Keratinocyte (primary cell): ENCODE measurements around the gene MICALL2. TPM values are rescaled to one million over a fixed set of nuclear protein-coding genes. Genes with fewer than 3 reads are reported as not detected.

Source experiments
- DNase-seq: peaks from one replicate; pipeline ENCODE4 v3.0.0-alpha.2; 2011; ENCODE audit warnings: low read depth, missing footprints, low spot score
- FAIRE-seq: peaks from 2 replicates; lab custom pipeline; 2011; peaks lifted over from hg19 to GRCh38; lab: Jason Lieb, UNC
- H2AFZ ChIP-seq: 2 replicates; pipeline ENCODE4 v1.6.0; 2012; ENCODE audit warnings: low read length, control low read depth, inconsistent platforms; ENCODE audit not compliant: control insufficient read depth
- H3K27ac ChIP-seq: 2 replicates; pipeline ENCODE4 v1.5.1; 2011; ENCODE audit warnings: low read length; ENCODE audit not compliant: control insufficient read depth, insufficient read depth
- H3K27me3 ChIP-seq: 3 replicates; pipeline ENCODE4 v1.6.0; 2011; ENCODE audit warnings: low read length; ENCODE audit not compliant: control insufficient read depth, insufficient read depth; ENCODE audit errors: extremely low read depth
- H3K36me3 ChIP-seq, 2 experiments: 2 replicates in 1 of 2; 3 replicates in 1 of 2; pipeline ENCODE4 v1.5.1; 2011; ENCODE audit warnings: low read length in 2 of 2, mild to moderate bottlenecking in 1 of 2; ENCODE audit not compliant: control insufficient read depth in 2 of 2, insufficient read depth in 2 of 2; ENCODE audit errors: extremely low read depth in 1 of 2
- H3K4me1 ChIP-seq: 3 replicates; pipeline ENCODE4 v1.5.1; 2011; ENCODE audit warnings: low read length; ENCODE audit not compliant: control insufficient read depth, insufficient read depth; ENCODE audit errors: extremely low read depth
- H3K4me2 ChIP-seq: 3 replicates; pipeline ENCODE4 v1.6.0; 2011; ENCODE audit warnings: low read depth, low read length; ENCODE audit not compliant: control insufficient read depth, insufficient read depth; ENCODE audit errors: extremely low read depth
- H3K4me3 ChIP-seq, 3 experiments: fragments of 200-600 bp in 1 of 3; sonication (generic) in 1 of 3; 2 replicates in 2 of 3; 3 replicates in 1 of 3; pipeline ENCODE4 v1.5.1; 2011 to 2016; ENCODE audit warnings: low read length in 3 of 3, mild to moderate bottlenecking in 3 of 3, control low read depth in 2 of 3, inconsistent platforms in 1 of 3, low read depth in 1 of 3, mixed read lengths in 1 of 3, mixed run types in 1 of 3, moderate library complexity in 1 of 3; ENCODE audit not compliant: control insufficient read depth in 2 of 3, insufficient read depth in 2 of 3; ENCODE audit errors: extremely low read depth in 1 of 3
- H3K79me2 ChIP-seq: 2 replicates; pipeline ENCODE4 v1.6.0; 2012; ENCODE audit warnings: low read length; ENCODE audit not compliant: control insufficient read depth, insufficient read depth
- H3K9ac ChIP-seq: 3 replicates; pipeline ENCODE4 v1.6.0; 2011; ENCODE audit warnings: low read length; ENCODE audit not compliant: control insufficient read depth, insufficient read depth; ENCODE audit errors: extremely low read depth
- H3K9me1 ChIP-seq: 3 replicates; pipeline ENCODE4 v1.6.0; 2011; ENCODE audit warnings: low read length; ENCODE audit not compliant: control insufficient read depth, insufficient read depth; ENCODE audit errors: extremely low read depth
- H3K9me3 ChIP-seq: 2 replicates; pipeline ENCODE4 v1.5.1; 2012; ENCODE audit warnings: low read depth, low read length; ENCODE audit not compliant: control insufficient read depth
- H4K20me1 ChIP-seq: 3 replicates; pipeline ENCODE4 v1.6.0; 2011; ENCODE audit warnings: low read length; ENCODE audit not compliant: control insufficient read depth, insufficient read depth; ENCODE audit errors: extremely low read depth
- CTCF ChIP-seq, 3 experiments: IDR thresholded peaks in 1 of 3; conservative IDR thresholded peaks in 1 of 3; optimal IDR thresholded peaks in 1 of 3; 2 replicates in 2 of 3; 3 replicates in 1 of 3; pipeline versions ENCODE3 to v1.5.1; 2011; ENCODE audit warnings: low read length in 3 of 3, mild to moderate bottlenecking in 3 of 3, moderate library complexity in 2 of 3, control low read depth in 1 of 3, inconsistent platforms in 1 of 3; ENCODE audit not compliant: insufficient read depth in 2 of 3; ENCODE audit errors: extremely low read depth in 1 of 3
- EZH2 ChIP-seq: IDR thresholded peaks from one replicate; pipeline ENCODE4 v1.6.1; 2012; ENCODE audit warnings: inconsistent platforms, mild to moderate bottlenecking, low read length, moderate library complexity
- dilution Hi-C: fragments of 300-500 bp; cut with MboI; formaldehyde crosslinking; loops from one replicate; pipeline ENCODE4 v1.7.0; 2020; ENCODE audit warnings: low sequenced_read_pairs; ENCODE audit not compliant: extremely low pct_ligation_motif_present
- polyA plus RNA-seq, 5 experiments: library from polyadenylated mRNA; depleted of rRNA in 3 of 5; stranded (reverse) in 3 of 5; stranded (forward) in 1 of 5; unstranded in 1 of 5; fragments of >200 nt; gene quantifications; 1 replicate in 1 of 5; 2 replicates in 3 of 5; 3 replicates in 1 of 5; pipeline versions ENCODE4 v1.2.1 to v1.2.3, GENCODE V29; 2011 to 2012; ENCODE audit warnings: missing spikeins in 2 of 5, low read depth in 1 of 5, low replicate concordance in 1 of 5

Gene MICALL2
- polyA plus RNA-seq, 1 donor (not counting 4 experiments of a cell fraction or from before 2014, with no cell fraction given): 10.4 TPM

GRCh38 chr7:1438821-1439220, 20.4 kb downstream of the MICALL2 start:
- Histone ChIP-seq H3K27ac (no peak overlapping the region), H3K36me3 (peaks cover 4 to 36% of the 10 kb centered on the region in 2 experiments), H3K4me2 (no peak overlapping the region), H3K27me3 (no peaks in the 10 kb centered on the region), H3K4me3 (no peak overlapping the region), H3K79me2 (no peaks in the 10 kb centered on the region), H4K20me1 (peaks cover 2% of the 10 kb centered on the region), H3K9ac (no peak overlapping the region), H3K9me1 (no peaks in the 10 kb centered on the region), H3K9me3 (no peaks in the 10 kb centered on the region), H2AFZ (no peak overlapping the region), H3K4me1 (no peaks in the 10 kb centered on the region)
- FAIRE-seq (no peak), DNase-seq (no peak)
- TF ChIP-seq EZH2 (no peak), CTCF (optimal IDR thresholded peaks at IDR 0.05 in 1 of 3, IDR thresholded peaks at IDR 0.05 in 1 of 3, conservative IDR thresholded peaks at IDR 0.05 in 1 of 3; ENCODE audit: extremely low read depth in 1 of 3, insufficient read depth in 2 of 3, low read length in 3 of 3) (no peak)
- dilution Hi-C loops: no loop called here

DNA sequence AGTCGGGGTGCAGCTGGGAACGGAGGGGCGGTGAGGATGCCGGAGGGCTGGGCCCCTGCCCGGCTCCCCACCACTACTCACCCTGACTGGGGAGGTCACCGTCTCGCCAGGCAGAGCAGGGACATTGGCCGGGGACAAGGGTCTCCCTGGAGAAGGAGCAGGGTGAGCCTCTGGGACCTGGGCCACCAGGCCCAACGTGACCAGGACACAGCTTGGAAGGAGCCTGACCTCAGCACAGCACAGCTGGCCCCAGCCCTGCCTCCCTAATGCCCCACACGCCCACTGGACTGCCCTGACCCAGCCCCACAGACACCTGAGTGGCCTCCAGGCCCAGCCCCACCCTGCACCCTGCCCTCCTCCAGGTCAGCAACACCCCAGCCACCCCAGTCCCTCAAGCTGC, 21.1 kb downstream of the MICALL2 start:
- TF ChIP-seq EZH2: no peak
- no peak for TF ChIP-seq CTCF (optimal IDR thresholded peaks at IDR 0.05 in 1 of 3, IDR thresholded peaks at IDR 0.05 in 1 of 3, conservative IDR thresholded peaks at IDR 0.05 in 1 of 3; ENCODE audit: extremely low read depth in 1 of 3, insufficient read depth in 2 of 3, low read length in 3 of 3)
- Histone ChIP-seq H3K9ac (no peak overlapping the region), H3K36me3 (peaks cover 4 to 36% of the 10 kb centered on the region in 2 experiments), H3K9me3 (no peaks in the 10 kb centered on the region), H3K4me3 (no peak overlapping the region), H4K20me1 (peaks cover 2% of the 10 kb centered on the region), H2AFZ (no peak overlapping the region), H3K27ac (no peak overlapping the region), H3K79me2 (no peaks in the 10 kb centered on the region), H3K9me1 (no peaks in the 10 kb centered on the region), H3K4me1 (no peaks in the 10 kb centered on the region), H3K27me3 (no peaks in the 10 kb centered on the region), H3K4me2 (no peak overlapping the region)
- FAIRE-seq: no peak
- no peak for DNase-seq
- dilution Hi-C loops: no loop called here
